Epithelial cell of prostate (primary cell): ENCODE results near the gene BRINP3.
A peak's percentile ranks its signal among the peaks of the same experiment; 100 is the strongest.
"Not testable (repeated sequence)": the region's sequence is repeated elsewhere in the genome, so short reads cannot be mapped to it uniquely, and the experiment has no call there.

ENCODE experiments used
- DNase-seq: peaks from one replicate; pipeline ENCODE4 v3.0.0-alpha.2; 2011; ENCODE audit warnings: low read depth, low spot score
- H3K27ac ChIP-seq: fragments of 450-650 bp; 2 replicates; pipeline ENCODE4 v1.5.1; 2017; ENCODE audit warnings: mild to moderate bottlenecking

Gene BRINP3

GRCh38 chr1:190138702-190139101, 339.0 kb downstream of the BRINP3 start:
- no peak for DNase-seq
- no peak overlapping the region for H3K27ac ChIP-seq

DNA sequence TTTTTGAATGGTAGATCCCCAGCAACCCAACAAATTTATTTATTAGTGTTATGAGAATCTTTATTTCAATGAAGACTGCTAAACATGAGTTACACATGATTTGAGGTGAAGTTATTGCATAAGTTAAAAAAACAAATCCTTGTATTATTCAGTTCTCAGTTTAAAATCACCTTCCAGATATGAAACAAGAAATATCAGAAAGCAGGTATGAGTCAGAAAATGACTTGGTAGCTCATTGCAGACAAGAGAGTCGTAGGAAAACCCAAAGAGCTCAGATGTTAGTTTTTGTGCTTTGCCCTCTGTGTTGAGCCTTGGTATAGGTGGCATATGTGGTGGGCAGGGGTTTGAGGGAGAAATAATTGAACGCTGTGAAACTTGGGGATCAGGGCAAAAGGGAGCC, 339.4 kb downstream of the BRINP3 start:
- no peak overlapping the region for H3K27ac ChIP-seq
- DNase-seq = no peak

DNA sequence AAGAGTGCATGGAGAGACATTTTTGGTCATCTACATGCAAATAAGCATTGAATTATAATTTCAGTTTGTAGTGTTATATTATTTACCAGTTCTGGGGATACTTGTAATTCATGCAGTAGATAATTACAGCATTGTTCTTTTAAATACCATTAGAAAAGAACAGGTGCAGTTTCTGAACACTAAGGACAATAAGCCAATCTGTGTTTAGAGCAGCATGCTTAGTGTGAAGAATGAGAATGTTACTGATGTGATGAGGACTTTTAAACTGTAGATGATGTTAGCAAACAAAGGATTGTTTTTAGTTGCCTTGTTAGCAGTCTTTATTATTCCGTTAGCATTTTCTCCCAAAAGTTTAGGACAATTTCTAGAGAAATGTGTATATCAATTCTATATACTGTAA, 348.3 kb downstream of the BRINP3 start:
- DNase-seq = no peak
- no peak overlapping the region for H3K27ac ChIP-seq

DNA sequence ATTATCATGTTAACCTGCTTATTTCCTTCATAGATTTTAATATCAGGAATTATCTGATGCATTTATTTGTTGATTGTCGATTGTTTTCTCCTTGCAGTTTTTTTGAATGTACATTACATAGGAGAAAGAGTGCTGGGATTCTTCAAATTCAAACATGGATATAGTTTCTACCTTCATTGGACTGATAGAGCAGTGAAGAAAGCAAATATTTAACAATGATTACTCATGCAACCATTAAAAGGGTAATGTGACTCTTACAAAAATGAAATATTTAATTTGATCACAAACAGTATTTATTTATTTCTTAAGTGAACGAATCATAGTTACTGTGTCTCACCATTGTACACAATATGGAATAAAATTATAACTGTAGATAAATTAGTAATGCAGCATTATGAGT, 350.9 kb downstream of the BRINP3 start:
- H3K27ac ChIP-seq = no peak overlapping the region
- no peak for DNase-seq

DNA sequence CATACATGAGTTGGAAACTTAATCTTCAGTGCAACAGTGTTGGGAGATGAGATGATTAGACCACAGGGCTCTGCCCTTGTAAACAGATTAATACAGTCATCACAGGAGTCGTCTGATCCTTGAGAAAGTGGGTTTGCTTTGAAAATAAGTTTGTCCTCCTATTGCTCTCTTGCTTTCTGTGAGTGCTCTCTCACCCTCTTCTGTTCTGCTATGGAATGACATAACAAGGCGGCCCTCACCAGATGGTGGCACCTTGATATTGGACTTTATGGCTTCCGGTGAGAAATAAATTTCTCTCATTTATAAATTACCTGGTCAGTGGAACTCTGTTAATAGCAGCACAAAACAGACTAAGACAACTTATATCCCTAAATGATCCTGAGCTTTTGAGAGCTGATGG, 353.6 kb downstream of the BRINP3 start:
- DNase-seq = no peak
- H3K27ac ChIP-seq = no peak overlapping the region

- DNase-seq, H3K27ac ChIP-seq: not testable (repeated sequence)
These were observed 357.1 kb downstream of the BRINP3 start for GRCh38 chr1:190120564-190120963.

GRCh38 chr1:190119683-190120082, 358.0 kb downstream of the BRINP3 start:
- no peak overlapping the region for H3K27ac ChIP-seq
- DNase-seq = no peak

GRCh38 chr1:190116921-190117320, 360.7 kb downstream of the BRINP3 start:
- no peak overlapping the region for H3K27ac ChIP-seq
- no peak for DNase-seq

DNA sequence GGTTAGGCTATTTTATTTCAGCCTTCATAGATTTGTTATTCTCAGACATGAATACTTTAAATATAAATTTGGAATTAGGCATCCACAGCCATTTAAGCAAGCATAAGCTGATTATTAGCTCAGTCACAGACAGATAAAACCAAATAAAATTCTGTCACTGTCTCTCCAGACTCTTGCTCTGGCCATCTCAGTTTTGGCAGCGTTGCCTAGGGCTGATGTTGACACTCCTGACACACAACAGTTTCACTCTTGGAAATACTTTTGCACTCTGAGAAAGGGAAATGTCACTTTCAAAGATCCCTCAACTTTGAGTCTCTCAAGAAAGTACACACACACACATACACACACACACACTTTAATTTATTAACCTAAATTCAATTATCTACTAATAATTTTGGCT, 372.7 kb downstream of the BRINP3 start:
- no peak for DNase-seq
- no peak overlapping the region for H3K27ac ChIP-seq

GRCh38 chr1:190102757-190103326, 374.8 kb downstream of the BRINP3 start:
- no peak for DNase-seq
- H3K27ac ChIP-seq = no peak overlapping the region

- DNase-seq = no peak
- no peak overlapping the region for H3K27ac ChIP-seq
These were observed 375.9 kb downstream of the BRINP3 start for GRCh38 chr1:190101756-190102155.

GRCh38 chr1:190098756-190099155, 378.9 kb downstream of the BRINP3 start:
- DNase-seq = no peak
- no peak overlapping the region for H3K27ac ChIP-seq

- H3K27ac ChIP-seq = no peak overlapping the region
- DNase-seq = no peak
These were observed 379.6 kb downstream of the BRINP3 start for GRCh38 chr1:190098107-190098506.

DNA sequence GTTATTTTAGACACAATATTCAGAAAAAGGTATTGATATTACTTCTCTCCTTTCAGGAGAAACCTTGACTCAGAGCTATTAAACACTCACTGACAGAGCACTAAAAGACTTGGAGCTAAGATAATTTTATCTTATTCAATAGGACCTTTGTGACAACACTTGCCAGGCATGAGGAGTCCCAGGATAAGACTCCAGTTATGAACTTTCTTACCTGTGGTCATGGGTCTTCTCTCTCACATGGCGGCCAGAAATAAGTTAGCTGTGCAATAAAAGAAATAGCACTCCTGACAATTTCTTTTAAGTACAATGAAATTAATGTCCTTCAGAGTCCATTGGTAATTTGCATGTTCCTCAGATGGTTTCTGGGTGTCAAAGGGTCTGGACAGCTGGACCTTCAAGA, 382.1 kb downstream of the BRINP3 start:
- DNase-seq = no peak
- H3K27ac ChIP-seq = no peak overlapping the region

GRCh38 chr1:190084552-190084951, 393.1 kb downstream of the BRINP3 start:
- no peak overlapping the region for H3K27ac ChIP-seq
- DNase-seq = no peak

GRCh38 chr1:190068304-190068703, 409.4 kb downstream of the BRINP3 start:
- no peak for DNase-seq
- H3K27ac ChIP-seq = no peak overlapping the region

DNA sequence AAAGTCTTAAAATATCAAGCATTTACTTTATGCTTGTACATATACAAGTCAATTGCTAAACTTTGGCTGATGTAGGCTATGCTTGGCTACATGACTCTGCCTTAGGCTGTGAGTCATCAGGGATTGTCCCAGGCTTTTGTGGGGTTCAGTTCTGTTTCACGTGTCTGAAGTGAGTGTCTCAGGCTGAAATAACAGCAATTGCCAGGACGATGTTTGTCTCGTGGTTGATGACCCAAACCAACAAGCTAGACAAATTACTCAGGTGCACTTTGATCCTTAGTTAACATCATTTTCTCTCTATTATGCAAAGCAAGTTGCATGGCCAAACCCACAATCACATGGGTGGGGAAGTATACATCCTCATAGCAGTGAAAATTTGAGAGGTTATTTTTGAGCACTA, 410.1 kb downstream of the BRINP3 start:
- H3K27ac ChIP-seq = no peak overlapping the region
- peak; percentile 58 for DNase-seq

DNA sequence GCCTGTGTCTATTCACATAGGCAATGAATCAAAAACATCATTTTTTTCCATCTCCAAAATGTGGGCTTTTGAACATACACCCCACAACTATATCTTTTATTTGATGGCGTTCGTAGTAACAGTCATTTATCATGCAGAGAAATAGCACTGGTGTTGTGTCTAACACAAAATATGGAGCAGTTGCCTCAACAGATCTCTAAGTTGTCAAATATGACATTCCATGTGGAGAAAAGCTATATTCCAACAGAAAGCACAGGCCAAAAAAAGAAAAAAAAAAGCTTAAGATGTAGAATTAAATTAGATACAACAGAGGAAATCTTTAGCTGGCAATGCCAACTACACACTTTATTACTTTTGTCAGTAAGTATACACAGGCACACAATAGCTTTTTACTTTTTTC, 411.7 kb downstream of the BRINP3 start:
- no peak overlapping the region for H3K27ac ChIP-seq
- DNase-seq = no peak

DNA sequence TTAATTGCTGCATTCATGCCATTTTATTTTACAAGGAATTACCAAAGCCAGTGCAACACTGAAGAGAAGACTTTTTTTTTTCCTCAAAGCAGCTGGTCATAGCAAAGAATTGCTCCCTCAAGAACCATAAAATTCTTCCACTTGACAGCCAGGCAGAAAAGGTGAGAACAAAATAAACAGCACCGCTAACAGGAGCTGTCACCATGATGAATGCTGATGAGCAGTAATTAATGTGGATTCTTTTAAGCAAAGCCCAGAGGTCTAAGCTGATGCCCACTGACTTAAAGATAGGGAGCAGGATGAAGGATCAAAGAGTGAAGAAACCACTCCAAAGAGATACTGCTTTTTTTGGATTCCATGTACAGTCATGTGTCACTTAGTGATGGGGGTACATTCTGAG, 428.4 kb downstream of the BRINP3 start:
- no peak for DNase-seq

More for the DNA sequence above, 428.4 kb downstream of the BRINP3 start:
- no peak overlapping the region for H3K27ac ChIP-seq
